AG04449 (cell line): Measurements from ENCODE around the gene EIF4G3.
"Not testable (repeated sequence)": the region's sequence is repeated elsewhere in the genome, so short reads cannot be mapped to it uniquely, and the experiment has no call there.

Experiments used
- CTCF ChIA-PET: fragments of 350-600 bp; formaldehyde crosslinking; extraction: SDS; loops from one replicate; lab custom pipeline; 2021; ENCODE audit warnings: antibody characterized with exemption; lab: Yijun Ruan, JAX
- POLR2A ChIA-PET: fragments of 400-600, 350-600 bp; formaldehyde crosslinking; extraction: SDS; loops from one replicate; lab custom pipeline; 2020; ENCODE audit warnings: antibody characterized with exemption, inconsistent platforms; lab: Yijun Ruan, JAX
- DNase-seq: peaks from one replicate; pipeline ENCODE4 v3.0.0-alpha.2; 2010; ENCODE audit warnings: low read depth, low spot score
- H3K4me3 ChIP-seq: 2 replicates; pipeline ENCODE4 v1.5.1; 2011; ENCODE audit warnings: low read depth, mild to moderate bottlenecking, control low read depth, low read length
- TF ChIP-seq, protein P1 (sequence below): IDR thresholded peaks from one replicate; pipeline ENCODE4 v1.5.1; 2011; ENCODE audit warnings: mild to moderate bottlenecking, moderate library complexity, low read length, control low read depth, inconsistent platforms; ENCODE audit not compliant: insufficient read depth; ENCODE audit errors: missing control alignments

EIF4G3 gene

GRCh38 chr1:20854529-20854928 is 322.2 kb downstream of the EIF4G3 start:
- ChIA-PET POLR2A (no interaction called here), CTCF (interaction anchor here (0.9 to 1.5 kb wide), 2 partner anchors 26 to 158 kb away, joined by 3 to 4 read pairs; no protein-coding TSS in a partner anchor)
- H3K4me3 ChIP-seq = no peak overlapping the region
- no peak for DNase-seq
- TF ChIP-seq, protein P1, sequence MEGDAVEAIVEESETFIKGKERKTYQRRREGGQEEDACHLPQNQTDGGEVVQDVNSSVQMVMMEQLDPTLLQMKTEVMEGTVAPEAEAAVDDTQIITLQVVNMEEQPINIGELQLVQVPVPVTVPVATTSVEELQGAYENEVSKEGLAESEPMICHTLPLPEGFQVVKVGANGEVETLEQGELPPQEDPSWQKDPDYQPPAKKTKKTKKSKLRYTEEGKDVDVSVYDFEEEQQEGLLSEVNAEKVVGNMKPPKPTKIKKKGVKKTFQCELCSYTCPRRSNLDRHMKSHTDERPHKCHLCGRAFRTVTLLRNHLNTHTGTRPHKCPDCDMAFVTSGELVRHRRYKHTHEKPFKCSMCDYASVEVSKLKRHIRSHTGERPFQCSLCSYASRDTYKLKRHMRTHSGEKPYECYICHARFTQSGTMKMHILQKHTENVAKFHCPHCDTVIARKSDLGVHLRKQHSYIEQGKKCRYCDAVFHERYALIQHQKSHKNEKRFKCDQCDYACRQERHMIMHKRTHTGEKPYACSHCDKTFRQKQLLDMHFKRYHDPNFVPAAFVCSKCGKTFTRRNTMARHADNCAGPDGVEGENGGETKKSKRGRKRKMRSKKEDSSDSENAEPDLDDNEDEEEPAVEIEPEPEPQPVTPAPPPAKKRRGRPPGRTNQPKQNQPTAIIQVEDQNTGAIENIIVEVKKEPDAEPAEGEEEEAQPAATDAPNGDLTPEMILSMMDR = no peak

DNA sequence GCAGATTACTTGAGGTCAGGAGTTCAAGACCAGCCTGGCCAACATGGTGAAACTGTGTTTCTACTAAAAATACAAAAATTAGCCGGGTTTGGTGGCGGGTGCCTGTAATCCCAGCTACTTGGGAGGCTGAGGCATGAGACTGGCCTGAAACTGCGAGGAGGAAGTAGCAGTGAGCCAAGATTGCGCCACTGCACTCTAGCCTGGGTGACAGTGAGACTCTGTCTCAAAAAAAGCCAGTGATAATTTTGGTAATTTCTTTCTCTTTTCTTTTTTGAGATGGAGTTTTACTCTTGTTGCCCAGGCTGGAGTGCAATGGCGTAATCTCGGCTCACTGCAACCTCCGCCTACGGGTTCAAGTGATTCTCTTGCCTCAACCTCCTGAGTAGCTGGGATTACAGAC is 324.9 kb downstream of the EIF4G3 start:
- DNase-seq, POLR2A ChIA-PET, CTCF ChIA-PET, H3K4me3 ChIP-seq: not testable (repeated sequence)

DNA sequence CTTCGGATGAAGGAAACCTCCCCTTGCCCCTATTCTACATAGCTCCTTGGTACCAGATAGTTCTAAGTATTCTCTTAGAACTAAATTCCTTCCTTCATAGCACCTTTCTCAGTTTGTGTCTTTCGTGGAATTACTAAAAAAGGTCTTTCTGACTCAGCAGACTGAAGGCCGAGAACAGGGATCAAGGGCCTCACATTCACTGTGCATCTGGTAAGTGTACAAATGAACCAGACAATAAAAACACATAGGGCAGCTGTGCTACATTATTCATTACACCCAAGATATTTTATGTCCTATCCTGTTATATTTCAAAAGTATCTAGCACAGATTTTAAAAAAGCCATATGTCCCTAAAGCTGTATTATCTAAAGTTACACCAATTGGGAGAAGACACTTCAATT is 326.7 kb downstream of the EIF4G3 start:
- CTCF ChIA-PET = interaction anchor here (0.8 to 1.6 kb wide), 3 partner anchors 10 to 345 kb away, joined by 3 to 5 read pairs (median 3); no protein-coding TSS in a partner anchor
- TF ChIP-seq, protein P1 = no peak
- H3K4me3 ChIP-seq = no peak overlapping the region
- DNase-seq = no peak
- POLR2A ChIA-PET = no interaction called here

- TF ChIP-seq, protein P1 = no peak
- H3K4me3 ChIP-seq = no peak overlapping the region
- ChIA-PET CTCF (no interaction called here), POLR2A (no interaction called here)
- no peak for DNase-seq
Observed at GRCh38 chr1:20849100-20849499, 327.6 kb downstream of the EIF4G3 start.

GRCh38 chr1:20848162-20848561 is 328.5 kb downstream of the EIF4G3 start:
- DNase-seq = no peak
- CTCF ChIA-PET = no interaction called here
- TF ChIP-seq, protein P1 = no peak
- POLR2A ChIA-PET = no interaction called here
- no peak overlapping the region for H3K4me3 ChIP-seq

- no peak overlapping the region for H3K4me3 ChIP-seq
- DNase-seq = peak; percentile 28
- TF ChIP-seq, protein P1 = no peak
- ChIA-PET CTCF (no interaction called here), POLR2A (no interaction called here)
Observed at GRCh38 chr1:20847611-20848080, 329.1 kb downstream of the EIF4G3 start.
